Measurements from ENCODE around the gene LIPT2. TPM values are rescaled to one million over a fixed set of nuclear protein-coding genes. Genes with fewer than 3 reads are reported as not detected.

Gene LIPT2
- total and polyA plus RNA-seq, 4 donors: 0.95 to 1.8 (median 1.0) TPM; not detected in 1

DNA sequence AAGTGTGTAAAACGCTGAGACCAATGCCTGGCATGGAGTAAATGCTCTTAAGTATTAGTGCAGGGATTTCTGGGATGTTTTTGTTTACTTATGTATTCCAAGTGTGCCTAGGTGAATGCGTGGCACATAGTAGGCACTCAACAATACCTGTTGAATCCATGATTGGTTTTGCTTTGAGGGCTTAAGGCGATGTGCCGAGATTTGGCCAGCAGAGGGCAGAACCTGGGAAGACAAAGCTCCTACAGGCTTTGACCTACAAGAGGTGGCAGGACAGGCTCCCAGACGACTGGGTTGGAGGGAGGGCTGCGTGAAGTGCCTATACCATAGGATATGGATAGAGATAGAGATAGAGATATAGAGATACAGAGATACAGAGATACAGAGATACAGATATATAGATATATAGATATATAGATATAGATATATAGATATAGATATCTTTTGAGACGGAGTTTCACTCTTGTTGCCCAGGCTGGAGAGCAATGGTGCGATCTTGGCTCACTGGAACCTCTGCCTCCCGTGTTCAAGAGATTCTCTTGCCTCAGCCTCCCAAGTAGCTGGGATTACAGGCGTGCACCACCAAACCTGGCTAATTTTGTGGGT lies 40.0 kb downstream of the LIPT2 start:
- ATAC-seq (ENCODE audit: low FRiP score): peak; percentile 62
- no peak overlapping the region for H3K4me3 ChIP-seq (ENCODE audit: low read length in 2 of 2)
- DNase-seq: peak; percentile 76 to 86
- no peak overlapping the region for H3K27ac ChIP-seq (ENCODE audit: low read depth in 1 of 2, low read length in 2 of 2)
- no peaks in the 10 kb centered on the region for H3K4me1 ChIP-seq (ENCODE audit: control insufficient read depth in 1 of 2, insufficient read depth in 2 of 2, low read length in 2 of 2)
- intact Hi-C loops (cut with DNase I): loop anchor here (2.0 to 5.0 kb wide), 4 partner anchors 66 to 285 kb away; no protein-coding TSS in a partner anchor
- no peaks in the 10 kb centered on the region for H3K9me3 ChIP-seq (ENCODE audit: control insufficient read depth, low read length)
- H3K36me3 ChIP-seq (ENCODE audit: control insufficient read depth in 1 of 2, insufficient read depth in 2 of 2, low read length in 1 of 2): no peaks in the 10 kb centered on the region
- 40% methylated on average over 10 of the region's 10 CpGs for WGBS, 2 donors
- H3K27me3 ChIP-seq (ENCODE audit: control insufficient read depth in 1 of 2, insufficient read depth in 2 of 2, low read length in 1 of 2): no peaks in the 10 kb centered on the region

DNA sequence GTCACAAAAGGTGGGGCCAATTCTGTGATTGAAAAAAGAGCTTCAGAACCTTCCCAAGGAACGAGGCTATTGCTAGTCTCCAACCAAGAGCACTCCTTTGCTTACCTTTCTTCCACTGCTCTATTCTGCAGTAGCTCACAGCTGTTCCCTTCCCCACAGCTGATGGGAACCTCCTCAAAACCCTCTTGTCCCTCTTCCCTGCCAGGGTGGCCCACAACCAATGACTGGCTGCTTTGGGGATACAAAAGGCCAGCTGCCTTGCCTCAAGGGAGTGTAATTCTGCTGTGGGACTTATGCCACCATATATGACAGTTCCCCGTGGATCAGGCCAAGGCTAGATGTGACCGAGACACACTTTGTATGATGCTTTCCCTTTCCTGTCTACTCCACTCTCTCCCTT lies 41.2 kb downstream of the LIPT2 start:
- ATAC-seq (ENCODE audit: low FRiP score) (no peak), DNase-seq (no peak)
- Histone ChIP-seq H3K36me3 (ENCODE audit: control insufficient read depth in 1 of 2, insufficient read depth in 2 of 2, low read length in 1 of 2) (no peaks in the 10 kb centered on the region), H3K9me3 (ENCODE audit: control insufficient read depth, low read length) (no peaks in the 10 kb centered on the region), H3K27ac (ENCODE audit: low read depth in 1 of 2, low read length in 2 of 2) (no peak overlapping the region), H3K27me3 (ENCODE audit: control insufficient read depth in 1 of 2, insufficient read depth in 2 of 2, low read length in 1 of 2) (no peaks in the 10 kb centered on the region), H3K4me1 (ENCODE audit: control insufficient read depth in 1 of 2, insufficient read depth in 2 of 2, low read length in 2 of 2) (no peaks in the 10 kb centered on the region), H3K4me3 (ENCODE audit: low read length in 2 of 2) (no peak overlapping the region)
- 83 to 84% methylated on average over 3 of the region's 3 CpGs for WGBS, 2 donors
- intact Hi-C loops (cut with DNase I): loop anchor here (2.0 to 5.0 kb wide), 4 partner anchors 65 to 286 kb away; no protein-coding TSS in a partner anchor

DNA sequence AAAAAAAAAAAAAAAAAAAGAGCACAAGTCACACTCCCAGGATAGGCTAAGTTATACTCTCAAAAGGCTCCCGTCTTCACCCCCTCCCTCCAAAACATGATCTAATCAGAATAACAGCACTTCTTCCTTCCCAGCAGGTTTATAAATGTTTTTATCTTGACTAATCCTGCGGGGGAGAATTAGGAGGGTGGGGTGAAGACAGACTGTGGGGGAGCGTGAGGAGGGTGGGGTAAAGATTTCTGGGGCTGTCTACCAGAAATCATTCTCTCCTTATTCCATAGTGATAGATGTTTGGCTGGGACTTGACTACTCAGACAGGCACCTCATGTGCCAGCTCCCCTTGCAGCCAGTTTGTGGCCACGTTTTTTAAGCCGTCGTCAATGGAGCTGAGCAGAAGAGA lies 43.2 kb downstream of the LIPT2 start:
- Histone ChIP-seq H3K9me3 (ENCODE audit: control insufficient read depth, low read length) (no peaks in the 10 kb centered on the region), H3K36me3 (ENCODE audit: control insufficient read depth in 1 of 2, insufficient read depth in 2 of 2, low read length in 1 of 2) (no peaks in the 10 kb centered on the region), H3K27me3 (ENCODE audit: control insufficient read depth in 1 of 2, insufficient read depth in 2 of 2, low read length in 1 of 2) (no peaks in the 10 kb centered on the region), H3K27ac (ENCODE audit: low read depth in 1 of 2, low read length in 2 of 2) (no peak overlapping the region), H3K4me1 (ENCODE audit: control insufficient read depth in 1 of 2, insufficient read depth in 2 of 2, low read length in 2 of 2) (no peaks in the 10 kb centered on the region), H3K4me3 (ENCODE audit: low read length in 2 of 2) (no peak overlapping the region)
- intact Hi-C loops (cut with DNase I): loop anchor here (5.0 kb wide), 3 partner anchors 63 to 287 kb away; no protein-coding TSS in a partner anchor
- DNase-seq (no peak), ATAC-seq (ENCODE audit: low FRiP score) (no peak)
- 64 to 75% methylated on average over 6 of the region's 6 CpGs for WGBS, 2 donors

DNA sequence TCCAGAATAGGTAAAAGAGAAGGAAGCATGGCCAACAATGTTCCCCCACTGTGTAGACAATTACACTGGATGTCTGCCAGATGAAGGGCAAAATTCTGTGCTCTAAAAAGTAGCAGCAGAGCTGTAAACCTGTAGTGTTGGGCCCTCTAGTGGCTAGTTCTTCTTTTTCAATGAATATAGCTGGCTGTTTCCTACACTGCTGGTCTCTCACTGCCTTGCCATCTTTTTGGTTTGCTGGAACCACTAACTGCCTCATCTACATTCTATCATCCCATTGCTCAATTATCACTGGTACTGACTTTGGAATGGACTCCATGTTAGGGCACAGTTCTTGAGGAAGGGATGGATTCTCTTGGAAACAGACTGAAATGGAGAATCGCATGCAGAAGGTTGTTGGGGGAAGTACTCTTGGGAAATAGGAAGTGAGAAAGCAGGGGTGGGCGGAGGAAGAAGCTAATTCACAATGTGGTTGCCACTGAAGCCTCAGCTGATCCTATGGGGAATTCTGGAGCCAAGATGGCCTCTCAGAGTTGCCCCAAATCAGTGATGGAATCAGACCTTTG lies 44.1 kb downstream of the LIPT2 start:
- no peak overlapping the region for H3K27ac ChIP-seq (ENCODE audit: low read depth in 1 of 2, low read length in 2 of 2)
- no peak for DNase-seq
- H3K4me3 ChIP-seq (ENCODE audit: low read length in 2 of 2): no peak overlapping the region
- H3K27me3 ChIP-seq (ENCODE audit: control insufficient read depth in 1 of 2, insufficient read depth in 2 of 2, low read length in 1 of 2): no peaks in the 10 kb centered on the region
- peak; percentile 86 for ATAC-seq (ENCODE audit: low FRiP score)
- WGBS, 2 donors: 70 to 71% methylated on average over 2 of the region's 2 CpGs
- no peaks in the 10 kb centered on the region for H3K9me3 ChIP-seq (ENCODE audit: control insufficient read depth, low read length)
- H3K4me1 ChIP-seq (ENCODE audit: control insufficient read depth in 1 of 2, insufficient read depth in 2 of 2, low read length in 2 of 2): no peaks in the 10 kb centered on the region
- H3K36me3 ChIP-seq (ENCODE audit: control insufficient read depth in 1 of 2, insufficient read depth in 2 of 2, low read length in 1 of 2): no peaks in the 10 kb centered on the region
- intact Hi-C loops (cut with DNase I): loop anchor here (1.0 to 2.0 kb wide), 3 partner anchors 61 to 193 kb away; no protein-coding TSS in a partner anchor

DNA sequence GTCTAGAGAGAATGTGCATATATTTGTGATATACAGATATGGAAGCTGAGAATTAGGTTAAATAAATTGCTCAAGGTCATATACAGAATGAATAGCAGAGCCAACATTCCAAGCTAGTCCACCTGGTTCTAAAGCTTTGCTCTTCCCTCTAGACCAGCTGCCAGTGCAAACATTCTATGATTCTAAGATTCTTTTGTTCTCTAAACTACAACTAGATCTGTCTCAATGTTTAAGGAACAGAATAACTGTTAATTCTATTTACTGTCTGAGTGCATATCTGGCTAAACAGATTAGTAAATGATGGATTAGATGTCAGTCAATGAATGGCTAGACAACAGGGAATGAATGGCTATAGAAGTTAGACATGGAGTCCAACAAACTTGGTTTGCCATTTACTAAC lies 45.8 kb downstream of the LIPT2 start:
- no peak overlapping the region for H3K27ac ChIP-seq (ENCODE audit: low read depth in 1 of 2, low read length in 2 of 2)
- no peaks in the 10 kb centered on the region for H3K36me3 ChIP-seq (ENCODE audit: control insufficient read depth in 1 of 2, insufficient read depth in 2 of 2, low read length in 1 of 2)
- intact Hi-C loops (cut with DNase I): loop anchor here in 1 of 2 donors (2.0 kb wide), 2 partner anchors 59 to 191 kb away; no protein-coding TSS in a partner anchor
- no peaks in the 10 kb centered on the region for H3K9me3 ChIP-seq (ENCODE audit: control insufficient read depth, low read length)
- ATAC-seq (ENCODE audit: low FRiP score) (no peak), DNase-seq (no peak)
- peaks cover 0 to 12% of the 10 kb centered on the region in 2 donors for H3K4me1 ChIP-seq (ENCODE audit: control insufficient read depth in 1 of 2, insufficient read depth in 2 of 2, low read length in 2 of 2)
- no peak overlapping the region for H3K4me3 ChIP-seq (ENCODE audit: low read length in 2 of 2)
- no peaks in the 10 kb centered on the region for H3K27me3 ChIP-seq (ENCODE audit: control insufficient read depth in 1 of 2, insufficient read depth in 2 of 2, low read length in 1 of 2)

DNA sequence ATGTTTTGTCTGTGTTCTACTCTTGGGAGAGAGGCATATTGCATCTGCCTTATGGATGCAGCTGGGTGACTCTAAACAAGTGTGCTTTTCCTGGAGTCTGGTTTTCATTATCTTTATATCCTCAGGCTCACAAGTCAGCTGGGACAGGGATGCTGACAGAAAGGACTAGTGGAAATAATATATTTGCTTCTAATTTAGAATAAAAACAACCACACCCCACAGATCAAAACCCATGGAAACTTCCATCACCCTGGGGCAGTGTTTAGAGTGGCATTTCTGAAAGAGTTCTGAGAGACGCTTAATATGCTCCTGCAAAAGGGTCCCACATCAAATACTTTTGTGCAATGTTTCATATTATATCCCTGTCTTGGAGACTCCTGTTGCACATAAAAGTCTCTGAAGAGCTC lies 47.0 kb downstream of the LIPT2 start:
- Histone ChIP-seq H3K4me3 (ENCODE audit: low read length in 2 of 2) (no peak overlapping the region), H3K27ac (ENCODE audit: low read depth in 1 of 2, low read length in 2 of 2) (no peak overlapping the region), H3K36me3 (ENCODE audit: control insufficient read depth in 1 of 2, insufficient read depth in 2 of 2, low read length in 1 of 2) (no peaks in the 10 kb centered on the region), H3K4me1 (ENCODE audit: control insufficient read depth in 1 of 2, insufficient read depth in 2 of 2, low read length in 2 of 2) (peaks cover 0 to 12% of the 10 kb centered on the region in 2 donors), H3K9me3 (ENCODE audit: control insufficient read depth, low read length) (no peaks in the 10 kb centered on the region), H3K27me3 (ENCODE audit: control insufficient read depth in 1 of 2, insufficient read depth in 2 of 2, low read length in 1 of 2) (no peaks in the 10 kb centered on the region)
- no peak for DNase-seq
- WGBS, 2 donors: 86 to 89% methylated on average over 1 of the region's 1 CpG
- ATAC-seq (ENCODE audit: low FRiP score): no peak
- intact Hi-C loops (cut with DNase I): no loop called here

DNA sequence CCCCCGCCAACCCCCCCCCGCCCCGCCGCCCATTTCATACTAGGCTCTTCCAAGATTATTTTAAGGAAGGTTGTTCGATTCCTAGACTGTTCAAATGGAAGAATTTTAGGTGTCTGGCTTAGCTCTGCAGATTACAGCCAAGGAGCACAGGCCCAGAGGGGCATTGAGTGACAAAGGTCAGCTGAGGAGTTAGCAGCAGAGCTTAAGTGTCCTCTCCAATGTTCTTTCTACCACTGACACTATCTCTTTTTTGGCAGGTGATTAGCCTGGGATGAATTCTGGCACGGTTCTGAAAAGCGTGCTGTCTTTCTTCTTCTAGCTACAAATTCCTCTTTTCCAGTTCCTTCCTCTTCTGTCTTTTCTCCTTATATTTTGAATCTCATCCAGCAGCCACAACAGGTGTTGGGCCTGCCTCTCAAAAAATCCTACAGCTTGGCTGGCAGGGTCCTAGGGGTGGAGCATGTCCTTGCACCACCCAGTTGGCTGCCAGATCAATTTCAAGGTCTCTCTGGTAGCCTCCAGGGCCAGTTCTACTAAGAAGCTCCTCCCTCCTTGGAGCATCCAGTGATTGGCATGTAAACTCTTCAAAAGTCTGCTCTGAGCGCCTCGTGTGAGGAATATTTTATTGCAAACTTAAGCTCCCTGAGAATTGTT lies 49.2 kb downstream of the LIPT2 start:
- Histone ChIP-seq H3K4me3 (ENCODE audit: low read length in 2 of 2) (no peak overlapping the region), H3K9me3 (ENCODE audit: control insufficient read depth, low read length) (no peaks in the 10 kb centered on the region), H3K27me3 (ENCODE audit: control insufficient read depth in 1 of 2, insufficient read depth in 2 of 2, low read length in 1 of 2) (no peaks in the 10 kb centered on the region), H3K27ac (ENCODE audit: low read depth in 1 of 2, low read length in 2 of 2) (peak overlapping the region in 1 of 2 donors; percentile 22), H3K36me3 (ENCODE audit: control insufficient read depth in 1 of 2, insufficient read depth in 2 of 2, low read length in 1 of 2) (no peaks in the 10 kb centered on the region), H3K4me1 (ENCODE audit: control insufficient read depth in 1 of 2, insufficient read depth in 2 of 2, low read length in 2 of 2) (peaks cover 0 to 12% of the 10 kb centered on the region in 2 donors)
- DNase-seq: no peak
- intact Hi-C loops (cut with DNase I): loop anchor here in 1 of 2 donors (5.0 kb wide), 2 partner anchors 47 to 122 kb away; partner anchors contain the start of gene PGM2L1
- ATAC-seq (ENCODE audit: low FRiP score): no peak
- 50 to 52% methylated on average over 9 of the region's 9 CpGs for WGBS, 2 donors

DNA sequence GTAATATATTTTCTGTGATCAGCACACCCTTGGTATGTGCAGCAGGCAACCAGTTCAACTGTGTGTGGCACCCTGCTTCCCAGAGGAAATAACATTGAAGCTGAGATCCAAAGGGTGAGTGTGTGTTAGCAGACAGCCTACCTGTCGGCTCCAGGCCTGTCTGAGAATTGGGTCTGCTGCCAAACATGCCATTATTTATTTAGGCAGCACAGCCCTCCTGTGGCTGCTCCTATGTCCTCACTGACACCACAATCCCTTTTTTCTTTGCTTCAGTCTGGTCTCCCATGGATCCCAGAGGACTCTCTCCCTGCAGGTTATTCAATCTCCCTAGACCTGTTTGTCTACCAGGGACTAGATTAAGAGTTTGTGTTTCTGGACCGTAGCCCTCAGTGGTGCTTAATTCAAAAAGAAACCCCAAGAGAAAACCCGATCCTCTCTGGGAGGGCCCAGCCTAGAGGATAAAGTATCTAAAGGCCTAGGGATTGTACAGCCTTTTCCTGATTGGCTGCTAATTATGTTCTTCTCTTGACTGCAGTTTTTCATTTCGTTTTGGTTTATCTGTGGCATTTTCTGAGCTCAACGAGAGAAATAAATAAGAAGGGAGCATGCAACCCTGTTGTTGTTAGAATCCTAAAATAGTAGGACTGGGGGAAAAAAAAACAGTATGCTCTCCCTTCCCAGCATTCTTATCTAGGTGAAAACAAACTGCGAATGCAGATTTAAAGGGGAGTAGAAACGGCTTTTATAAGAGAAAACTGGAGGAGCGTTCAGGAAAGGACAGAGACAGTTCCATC lies 50.3 kb downstream of the LIPT2 start:
- Histone ChIP-seq H3K9me3 (ENCODE audit: control insufficient read depth, low read length) (no peaks in the 10 kb centered on the region), H3K27ac (ENCODE audit: low read depth in 1 of 2, low read length in 2 of 2) (peak overlapping the region; percentile 36 to 82), H3K4me3 (ENCODE audit: low read length in 2 of 2) (no peak overlapping the region), H3K36me3 (ENCODE audit: control insufficient read depth in 1 of 2, insufficient read depth in 2 of 2, low read length in 1 of 2) (no peaks in the 10 kb centered on the region), H3K4me1 (ENCODE audit: control insufficient read depth in 1 of 2, insufficient read depth in 2 of 2, low read length in 2 of 2) (peaks cover 0 to 12% of the 10 kb centered on the region in 2 donors), H3K27me3 (ENCODE audit: control insufficient read depth in 1 of 2, insufficient read depth in 2 of 2, low read length in 1 of 2) (no peaks in the 10 kb centered on the region)
- intact Hi-C loops (cut with DNase I): loop anchor here in 1 of 2 donors (5.0 kb wide), 2 partner anchors 46 to 121 kb away; partner anchors contain the start of gene PGM2L1
- ATAC-seq (ENCODE audit: low FRiP score) (no peak), DNase-seq (no peak)
- WGBS, 2 donors: 2 to 4% methylated on average over 8 of the region's 8 CpGs

Measured in aorta (tissue), 5 donors.